ENCODE results near the gene GNAZ. TPM values are rescaled to one million over a fixed set of nuclear protein-coding genes. Genes with fewer than 3 reads are reported as not detected.

The GNAZ gene
- total RNA-seq, 1 donor from 2014 or later = 1.1 TPM

GRCh38 chr22:23124611-23125511 is 54.5 kb downstream of the GNAZ start:
- Mint-ChIP-seq H3K27ac (ENCODE audit: unreplicated experiment) (no peak overlapping the region), H3K4me3 (ENCODE audit: unreplicated experiment) (no peak overlapping the region), H3K36me3 (ENCODE audit: low read depth, unreplicated experiment) (no peaks in the 10 kb centered on the region), H3K27me3 (ENCODE audit: low read depth, unreplicated experiment) (peaks cover 68% of the 10 kb centered on the region), H3K4me1 (ENCODE audit: low read depth, unreplicated experiment) (no peaks in the 10 kb centered on the region), H3K9me3 (ENCODE audit: unreplicated experiment) (no peaks in the 10 kb centered on the region)
- no peak for FAIRE-seq
- H3K36me3 ChIP-seq (ENCODE audit: insufficient read depth, low read length) = no peaks in the 10 kb centered on the region
- no peaks in the 10 kb centered on the region for H3K27me3 ChIP-seq (ENCODE audit: insufficient read depth, low read length)
- no peak overlapping the region for H2AFZ ChIP-seq (ENCODE audit: low read depth, low read length)
- DNase-seq (ENCODE audit: low read depth) = no peak
- H3K9me3 ChIP-seq (ENCODE audit: insufficient read depth, low read depth, low read length) = no peaks in the 10 kb centered on the region
- H3K4me1 ChIP-seq (ENCODE audit: insufficient read depth, low read length) = no peaks in the 10 kb centered on the region
- no peak overlapping the region for H3K9ac ChIP-seq (ENCODE audit: low read length)
- H3K27ac ChIP-seq (ENCODE audit: low read depth, low read length) = no peak overlapping the region
- no peak overlapping the region for H3K4me2 ChIP-seq (ENCODE audit: low read length)
- no peak overlapping the region for H3K4me3 ChIP-seq (ENCODE audit: insufficient read depth, low read depth, low read length)
- TF ChIP-seq EZH2 (IDR thresholded peaks at IDR 0.05; ENCODE audit: insufficient read depth, low read length) (no peak), CTCF (IDR thresholded peaks at IDR 0.05; ENCODE audit: insufficient read depth, low read depth, low read length) (no peak)
- no peaks in the 10 kb centered on the region for H3K79me2 ChIP-seq (ENCODE audit: insufficient read depth, low read length)
- no peaks in the 10 kb centered on the region for H4K20me1 ChIP-seq (ENCODE audit: insufficient read depth, low read length)

GRCh38 chr22:23125512-23126103 is 55.3 kb downstream of the GNAZ start:
- peaks cover 68% of the 10 kb centered on the region for H3K27me3 Mint-ChIP-seq (ENCODE audit: low read depth, unreplicated experiment)
- no peaks in the 10 kb centered on the region for H4K20me1 ChIP-seq (ENCODE audit: insufficient read depth, low read length)
- H3K36me3 ChIP-seq (ENCODE audit: insufficient read depth, low read length) = no peaks in the 10 kb centered on the region
- no peaks in the 10 kb centered on the region for H3K36me3 Mint-ChIP-seq (ENCODE audit: low read depth, unreplicated experiment)
- H2AFZ ChIP-seq (ENCODE audit: low read depth, low read length) = no peak overlapping the region
- H3K27ac Mint-ChIP-seq (ENCODE audit: unreplicated experiment) = no peak overlapping the region
- no peak for TF ChIP-seq EZH2 (IDR thresholded peaks at IDR 0.05; ENCODE audit: insufficient read depth, low read length)
- TF ChIP-seq CTCF (IDR thresholded peaks at IDR 0.05; ENCODE audit: insufficient read depth, low read depth, low read length) = no peak
- H3K4me1 ChIP-seq (ENCODE audit: insufficient read depth, low read length) = no peaks in the 10 kb centered on the region
- H3K9me3 Mint-ChIP-seq (ENCODE audit: unreplicated experiment) = no peaks in the 10 kb centered on the region
- no peak overlapping the region for H3K9ac ChIP-seq (ENCODE audit: low read length)
- no peaks in the 10 kb centered on the region for H3K4me1 Mint-ChIP-seq (ENCODE audit: low read depth, unreplicated experiment)
- H3K27me3 ChIP-seq (ENCODE audit: insufficient read depth, low read length) = no peaks in the 10 kb centered on the region
- no peak for FAIRE-seq
- H3K4me3 Mint-ChIP-seq (ENCODE audit: unreplicated experiment) = no peak overlapping the region
- H3K4me2 ChIP-seq (ENCODE audit: low read length) = no peak overlapping the region
- no peak overlapping the region for H3K4me3 ChIP-seq (ENCODE audit: insufficient read depth, low read depth, low read length)
- no peaks in the 10 kb centered on the region for H3K9me3 ChIP-seq (ENCODE audit: insufficient read depth, low read depth, low read length)
- H3K27ac ChIP-seq (ENCODE audit: low read depth, low read length) = no peak overlapping the region
- H3K79me2 ChIP-seq (ENCODE audit: insufficient read depth, low read length) = no peaks in the 10 kb centered on the region
- DNase-seq (ENCODE audit: low read depth) = no peak

Data from astrocyte (in vitro differentiated cells and primary cell).